GDM1 (cell line): ENCODE data around the gene C19orf38.
A peak's percentile ranks its signal among the peaks of the same experiment; 100 is the strongest.

ENCODE experiments used
- DNase-seq: peaks from one replicate; lab custom pipeline; 2025; lab: John Stamatoyannopoulos, UW

C19orf38 gene

DNA sequence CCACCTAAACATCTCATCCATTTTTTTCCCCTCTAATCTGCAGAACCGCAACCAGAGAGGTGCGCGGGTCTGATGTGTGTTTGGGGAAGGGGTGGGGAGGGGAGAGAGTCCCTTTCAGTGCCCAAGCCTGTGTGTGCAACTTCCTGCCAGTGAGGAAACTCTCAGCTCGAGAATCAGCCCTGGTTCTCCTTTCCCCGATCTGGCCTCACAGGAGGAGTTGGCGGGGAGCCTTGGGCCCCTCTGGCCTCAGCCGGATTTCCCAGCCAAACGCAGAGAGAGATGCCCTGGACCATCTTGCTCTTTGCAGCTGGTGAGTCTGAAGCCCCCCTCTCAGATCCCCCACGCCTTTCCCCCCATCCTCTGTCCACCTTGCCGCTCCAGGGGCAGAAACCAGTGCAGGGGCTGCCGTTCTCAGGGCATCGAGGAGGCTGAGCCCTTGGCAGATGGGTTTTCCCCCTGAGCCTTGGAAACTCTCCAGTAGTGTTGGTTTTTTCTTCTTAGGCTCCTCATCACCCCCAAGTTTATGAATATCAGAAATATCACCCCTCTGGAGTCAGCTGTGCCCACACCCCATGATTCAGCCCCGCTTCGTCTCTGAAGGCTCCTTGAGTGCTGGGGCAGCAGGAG is at the start of gene C19orf38:
C19orf38 (plus strand) TSS at position 186 of the 627 bp plus-strand sequence; CDS start at position 280, 94 bp downstream.
- peak; percentile 59 for DNase-seq

GRCh38 chr19:10800488-10800887 is 47.7 kb upstream of the C19orf38 start:
- no peak for DNase-seq

GRCh38 chr19:10802479-10802878 is 45.7 kb upstream of the C19orf38 start:
- DNase-seq: no peak

- DNase-seq: no peak
These were observed 45.0 kb upstream of the C19orf38 start for GRCh38 chr19:10803252-10803651.

GRCh38 chr19:10805065-10805757 is 43.0 kb upstream of the C19orf38 start:
- DNase-seq: no peak

- DNase-seq: no peak
These were observed 42.4 kb upstream of the C19orf38 start for GRCh38 chr19:10805758-10806247.

GRCh38 chr19:10808937-10809649 is 39.1 kb upstream of the C19orf38 start:
- DNase-seq: no peak

- peak; percentile 16 for DNase-seq
These were observed 38.4 kb upstream of the C19orf38 start for GRCh38 chr19:10809651-10810285.

DNA sequence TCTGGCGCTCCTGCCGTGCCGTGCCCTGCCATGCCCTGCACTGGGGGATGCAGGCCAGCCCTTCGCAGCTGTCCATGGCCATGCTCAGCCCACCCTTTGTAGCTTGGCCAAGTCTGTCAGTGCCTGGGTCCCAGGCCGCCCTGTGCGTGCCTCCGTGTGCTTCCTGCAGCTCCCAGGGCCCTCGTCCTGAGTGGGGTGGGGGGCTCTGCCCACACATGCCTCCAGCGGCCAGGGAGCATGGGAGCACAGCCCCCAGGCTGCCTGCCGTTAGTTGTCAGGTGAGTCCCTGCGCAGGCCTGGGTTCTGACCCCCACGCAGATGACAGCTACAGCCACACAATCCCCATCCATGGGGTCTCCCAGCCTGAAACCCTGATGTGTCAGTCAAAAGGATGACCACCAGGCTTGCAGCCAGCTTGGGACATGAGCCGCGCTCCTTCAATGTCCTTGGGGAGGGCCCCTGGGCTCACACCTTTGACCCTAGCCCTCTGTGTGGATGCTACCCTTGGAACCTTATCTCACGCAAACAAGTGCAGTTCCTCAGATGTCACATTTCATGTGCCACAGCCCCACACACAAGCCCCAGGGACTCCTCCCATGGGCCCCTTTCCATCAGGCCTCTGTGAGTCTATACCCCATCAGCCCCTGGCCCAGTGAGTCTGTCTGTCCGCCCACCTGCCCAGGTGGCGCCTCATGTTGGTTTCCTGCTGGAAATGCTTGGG is 36.7 kb upstream of the C19orf38 start:
- no peak for DNase-seq

DNA sequence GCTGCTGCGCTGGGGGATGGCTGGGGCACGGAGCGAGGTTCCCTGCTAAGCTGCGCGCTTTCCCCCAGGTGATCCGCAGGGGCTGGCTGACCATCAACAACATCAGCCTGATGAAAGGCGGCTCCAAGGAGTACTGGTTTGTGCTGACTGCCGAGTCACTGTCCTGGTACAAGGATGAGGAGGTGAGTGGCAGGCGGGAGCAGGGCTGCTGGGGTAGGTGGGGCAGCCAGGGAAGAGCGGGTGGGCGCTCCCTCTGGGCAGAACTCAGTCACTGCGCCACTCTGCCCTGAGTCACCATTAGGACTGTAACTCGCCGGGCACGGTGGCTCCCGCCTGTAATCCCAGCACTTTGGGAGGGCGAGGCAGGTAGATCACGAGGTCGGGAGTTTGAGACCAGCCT is 36.0 kb upstream of the C19orf38 start:
- no peak for DNase-seq

DNA sequence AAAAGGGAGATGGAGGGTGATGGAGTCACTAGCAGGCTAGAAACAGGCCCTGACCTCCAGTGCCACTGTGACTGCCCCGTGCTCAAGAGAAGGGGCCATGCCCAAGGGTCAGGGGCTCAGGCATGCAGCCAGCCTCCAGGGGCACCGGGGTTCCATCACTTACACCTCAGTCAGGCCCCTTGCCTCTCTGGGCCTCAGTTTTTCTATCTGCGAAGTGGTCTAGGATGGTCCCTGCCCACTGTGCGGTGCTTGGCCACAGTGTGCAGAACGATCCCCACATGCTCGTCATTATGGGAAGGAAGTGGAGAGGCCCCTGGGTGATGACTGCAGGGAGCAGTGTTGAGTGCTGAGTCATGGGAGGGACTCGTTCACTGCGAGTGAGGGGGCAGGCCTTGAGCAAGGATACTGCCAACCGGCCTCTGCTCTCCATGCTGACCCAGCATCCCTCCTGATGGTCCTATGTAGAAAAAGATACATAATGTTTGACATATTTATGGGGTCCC is 35.3 kb upstream of the C19orf38 start:
- peak; percentile 90 for DNase-seq

- no peak for DNase-seq
These were observed 33.1 kb upstream of the C19orf38 start for GRCh38 chr19:10815007-10815536.

GRCh38 chr19:10815969-10816644 is 32.1 kb upstream of the C19orf38 start:
- no peak for DNase-seq

DNA sequence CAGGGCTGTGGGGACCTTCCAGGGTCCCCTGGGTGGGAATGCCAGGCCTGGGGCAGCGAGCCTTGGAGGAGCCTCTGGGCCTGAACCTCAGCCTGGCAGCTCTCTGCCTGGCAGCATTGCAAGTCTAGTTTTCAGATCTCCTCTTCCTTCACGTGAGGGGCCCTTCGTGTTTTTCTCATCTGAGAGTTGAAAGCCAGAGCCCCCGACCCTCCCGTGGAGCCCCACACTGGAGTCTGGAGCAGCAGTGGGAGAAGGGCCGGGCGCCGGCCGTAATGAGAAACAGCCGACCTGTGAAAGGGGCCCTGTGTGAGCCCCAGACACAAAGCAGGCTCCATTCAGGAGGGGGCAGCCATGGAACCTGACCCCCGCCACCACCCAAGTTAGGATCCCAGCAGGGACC is 31.5 kb upstream of the C19orf38 start:
- no peak for DNase-seq

GRCh38 chr19:10817291-10818038 is 30.8 kb upstream of the C19orf38 start:
- DNase-seq: no peak

DNA sequence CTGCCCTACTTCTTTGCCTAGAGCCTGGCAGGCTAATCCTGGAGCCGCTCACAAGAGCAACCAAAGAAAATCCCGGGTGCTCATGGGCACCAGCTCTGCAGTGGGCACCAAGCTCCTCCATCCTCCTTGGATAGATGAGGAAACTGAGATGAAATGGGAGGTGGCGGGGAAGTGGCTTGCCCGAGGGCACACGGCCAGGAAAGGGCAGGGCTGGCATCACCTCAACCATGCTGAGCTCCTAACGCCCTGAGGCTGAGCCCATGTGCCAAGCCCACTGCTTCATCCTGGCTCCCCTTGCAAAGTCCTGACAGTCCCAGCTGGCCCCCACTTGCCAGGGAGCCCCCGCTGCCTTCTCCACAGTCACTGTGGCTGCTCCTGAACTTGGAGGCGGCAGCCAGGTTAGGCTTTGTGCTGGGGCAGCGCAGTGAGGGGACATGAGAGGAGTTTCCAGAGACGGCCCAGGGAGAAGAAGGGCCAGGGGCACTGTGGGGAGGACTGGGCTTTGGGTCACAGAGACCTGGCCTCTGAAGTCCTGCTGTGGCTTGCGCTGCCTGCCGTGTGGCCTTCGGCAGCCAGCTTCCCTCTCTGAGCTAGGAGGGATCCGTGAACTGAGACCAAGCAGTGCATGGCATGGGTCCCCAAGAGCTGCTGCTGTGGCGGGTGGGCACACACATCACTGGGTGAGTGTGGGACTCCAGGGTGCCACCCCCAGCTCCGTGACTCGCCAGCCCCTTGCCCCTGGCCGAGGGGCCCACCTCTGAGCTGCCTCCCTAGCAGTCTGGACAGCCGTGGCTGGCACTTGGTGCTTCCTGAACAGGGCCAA is 29.7 kb upstream of the C19orf38 start:
- DNase-seq: no peak

DNA sequence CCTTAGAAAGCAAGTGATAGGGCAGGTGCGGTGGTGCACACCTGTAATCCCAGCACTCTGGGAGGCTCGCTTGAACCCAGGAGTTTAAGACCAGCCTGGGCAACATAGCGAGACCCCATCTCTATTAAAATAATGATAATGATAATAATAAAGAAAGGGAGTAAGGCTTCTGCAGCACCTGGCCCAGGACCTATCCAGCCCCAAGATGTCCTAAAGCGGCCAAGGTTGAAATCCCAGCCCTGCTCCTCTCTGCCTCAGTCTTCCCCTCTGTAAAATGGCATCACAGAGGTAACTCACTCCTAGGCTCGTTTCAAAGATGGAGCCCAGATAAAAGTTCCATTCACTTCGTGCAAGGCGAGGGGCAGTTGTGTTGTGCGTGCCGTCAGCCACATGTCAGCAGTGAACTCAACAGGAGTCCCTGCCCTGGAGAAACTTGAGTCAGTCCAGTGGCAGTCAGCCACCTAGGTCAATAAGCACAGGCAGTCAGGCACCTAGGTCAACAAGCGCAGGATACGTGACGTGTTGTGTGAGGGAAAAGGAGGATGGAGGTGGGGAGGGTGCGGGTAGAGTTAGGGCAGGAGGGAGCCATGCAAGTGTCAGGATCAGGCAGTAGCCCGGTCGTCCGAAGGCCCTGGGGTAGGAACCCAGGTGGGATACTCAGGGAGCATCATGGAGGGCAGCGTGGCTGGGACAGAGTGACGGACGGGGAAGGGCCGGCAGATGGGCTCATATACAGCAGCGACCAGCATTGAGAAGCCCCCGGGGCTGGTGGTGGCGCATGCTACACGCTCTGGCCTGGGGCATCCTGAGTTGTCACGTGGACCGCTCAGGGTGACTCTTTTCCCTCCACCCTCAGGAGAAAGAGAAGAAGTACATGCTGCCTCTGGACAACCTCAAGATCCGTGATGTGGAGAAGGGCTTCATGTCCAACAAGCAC is 28.8 kb upstream of the C19orf38 start:
- DNase-seq: no peak

DNA sequence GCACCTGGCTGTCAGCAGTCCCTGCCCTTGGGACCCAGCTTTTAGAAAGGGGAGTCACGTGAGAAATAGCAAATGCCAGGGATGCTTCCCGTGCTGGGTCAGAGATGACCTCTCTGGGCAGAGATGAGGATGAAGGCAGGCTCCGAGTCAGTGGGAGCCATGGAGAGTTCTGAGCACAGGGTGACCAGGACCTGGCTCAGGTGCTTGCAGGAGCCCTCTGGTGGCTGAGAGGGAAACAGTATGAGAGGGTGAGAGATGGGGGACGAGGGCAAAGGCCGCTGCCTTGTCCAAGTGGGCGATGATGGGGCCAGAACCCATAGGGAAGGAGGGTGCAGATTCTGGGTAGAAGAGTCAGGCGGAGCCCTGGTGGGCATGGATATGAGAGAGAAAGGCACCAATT is 28.0 kb upstream of the C19orf38 start:
- DNase-seq: no peak
